ENCODE data around the gene BOC.
A peak's percentile ranks its signal among the peaks of the same experiment; 100 is the strongest.

The BOC gene

GRCh38 chr3:113221721-113222257 lies 10.4 kb downstream of the BOC start:
- POLR2A ChIA-PET: no interaction called here
- CTCF ChIA-PET: interaction anchor here (1.0 kb wide), 1 partner anchor 12 kb away, joined by 3 read pairs; no protein-coding TSS in a partner anchor
- DNase-seq (ENCODE audit: extremely low spot score): no peak
- no peak for TF ChIP-seq CTCF (IDR thresholded peaks at IDR 0.05; ENCODE audit: control extremely low read depth, extremely low read depth, low read depth, missing control alignments)

- POLR2A ChIA-PET: no interaction called here
- no peak for TF ChIP-seq CTCF (IDR thresholded peaks at IDR 0.05; ENCODE audit: control extremely low read depth, extremely low read depth, low read depth, missing control alignments)
- CTCF ChIA-PET: no interaction called here
- DNase-seq (ENCODE audit: extremely low spot score): no peak
Measured at GRCh38 chr3:113222451-113223086, 11.2 kb downstream of the BOC start.

- ChIA-PET CTCF (interaction anchor here (1.0 to 2.5 kb wide), 2 partner anchors 11 to 65 kb away, joined by 3 to 9 read pairs; no protein-coding TSS in a partner anchor), POLR2A (no interaction called here)
- TF ChIP-seq CTCF (IDR thresholded peaks at IDR 0.05; ENCODE audit: control extremely low read depth, extremely low read depth, low read depth, missing control alignments): no peak
- peak; percentile 65 for DNase-seq (ENCODE audit: extremely low spot score)
Measured at GRCh38 chr3:113223475-113224281, 12.3 kb downstream of the BOC start.

DNA sequence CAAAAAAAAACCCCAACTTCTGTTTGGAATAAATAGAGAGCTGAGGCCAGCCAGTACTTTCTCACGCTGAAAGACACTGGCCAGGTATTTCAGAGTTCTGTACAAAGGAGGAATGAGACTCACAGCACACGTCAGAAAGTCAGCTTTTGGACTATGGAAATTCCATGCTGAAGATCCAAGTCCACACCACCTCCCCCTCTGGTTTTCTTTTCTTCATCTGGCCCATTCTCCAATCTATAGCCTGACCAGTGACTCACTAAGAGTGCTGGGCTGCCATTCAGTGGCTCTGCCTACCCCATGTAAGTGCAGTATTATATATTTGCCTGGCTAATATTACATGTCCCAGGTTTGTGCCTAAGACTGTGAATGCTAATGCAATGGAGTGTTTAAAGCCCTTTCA lies 13.9 kb downstream of the BOC start:
- no peak for TF ChIP-seq CTCF (IDR thresholded peaks at IDR 0.05; ENCODE audit: control extremely low read depth, extremely low read depth, low read depth, missing control alignments)
- ChIA-PET POLR2A (no interaction called here), CTCF (interaction anchor here (2.5 kb wide), 1 partner anchor 9 kb away, joined by 9 read pairs; no protein-coding TSS in a partner anchor)
- no peak for DNase-seq (ENCODE audit: extremely low spot score)

- ChIA-PET CTCF (interaction anchor here (1.6 kb wide), 1 partner anchor 21 kb away, joined by 4 read pairs; no protein-coding TSS in a partner anchor), POLR2A (no interaction called here)
- no peak for DNase-seq (ENCODE audit: extremely low spot score)
- no peak for TF ChIP-seq CTCF (IDR thresholded peaks at IDR 0.05; ENCODE audit: control extremely low read depth, extremely low read depth, low read depth, missing control alignments)
Measured at GRCh38 chr3:113226491-113226890, 15.1 kb downstream of the BOC start.

- DNase-seq (ENCODE audit: extremely low spot score): no peak
- CTCF ChIA-PET: interaction anchor here (1.6 kb wide), 1 partner anchor 20 kb away, joined by 4 read pairs; no protein-coding TSS in a partner anchor
- TF ChIP-seq CTCF (IDR thresholded peaks at IDR 0.05; ENCODE audit: control extremely low read depth, extremely low read depth, low read depth, missing control alignments): no peak
- POLR2A ChIA-PET: no interaction called here
Measured at GRCh38 chr3:113227146-113227545, 15.8 kb downstream of the BOC start.

All from GM10248 (cell line).